ENCODE results near the gene IDH3B. TPM values are rescaled to one million over a fixed set of nuclear protein-coding genes. Genes with fewer than 3 reads are reported as not detected.
A peak's percentile ranks its signal among the peaks of the same experiment; 100 is the strongest.

IDH3B gene
- total RNA-seq, 1 experiment from 2014 or later: 132 TPM

- H3K9me3 ChIP-seq (ENCODE audit: control insufficient read depth in 1 of 2, insufficient read depth in 1 of 2, low read depth in 1 of 2, low read length in 2 of 2): no peaks in the 10 kb centered on the region
- DNase-seq (ENCODE audit: low read depth, low spot score): no peak
- peaks cover 51% of the 10 kb centered on the region; the same call in 1 of the 2 replicates for H4K20me1 ChIP-seq (ENCODE audit: insufficient read depth)
- H3K9me2 ChIP-seq (ENCODE audit: insufficient read depth): no peaks in the 10 kb centered on the region
- RAD21 ChIA-PET (ENCODE audit: low non-redundant PET in 1 of 2, low total read pairs in 2 of 2, uncharacterized antibody in 2 of 2, unreplicated experiment in 2 of 2): no interaction called here
- no peak overlapping the region for H3K9ac ChIP-seq (ENCODE audit: low read length)
- H3K4me3 ChIP-seq (replicated peaks in 1 of 2; ENCODE audit: low read depth in 1 of 2, low read length in 2 of 2): no peak overlapping the region
- H2AFZ ChIP-seq (ENCODE audit: low read depth, low read length, poor library complexity, severe bottlenecking): no peak overlapping the region
- CTCF ChIA-PET: no interaction called here
- H3K4me2 ChIP-seq (ENCODE audit: low read length): no peak overlapping the region
- no TSS peak for BruUV-seq (replicated peaks)
- H3K79me2 ChIP-seq (ENCODE audit: insufficient read depth, low read length): peaks cover 70% of the 10 kb centered on the region
- peaks cover 54 to 81% of the 10 kb centered on the region in 2 experiments for H3K36me3 ChIP-seq (ENCODE audit: control insufficient read depth in 1 of 2, insufficient read depth in 2 of 2, low read length in 2 of 2)
- intact Hi-C loops (cut with micrococcal nuclease): no loop called here
- H3K27me3 ChIP-seq (ENCODE audit: insufficient read depth, low read length): no peaks in the 10 kb centered on the region
- no peak for ATAC-seq
- H3K4me1 ChIP-seq (ENCODE audit: control insufficient read depth in 1 of 2, insufficient read depth in 2 of 2, low read length in 2 of 2): peaks cover 3 to 14% of the 10 kb centered on the region in 2 experiments; a peak in 3 of 4 replicates
- TF ChIP-seq SIN3A (IDR thresholded peaks at IDR 0.05; ENCODE audit: low read depth): no peak
- TF ChIP-seq ZFX (IDR thresholded peaks at IDR 0.05): no peak
- no peak overlapping the region for H3K27ac ChIP-seq (ENCODE audit: low read depth, low read length)
- POLR2A ChIA-PET: no interaction called here
These were observed 6.3 kb downstream of the IDH3B start for GRCh38 chr20:2657674-2658073.

- intact Hi-C loops (cut with micrococcal nuclease): no loop called here
- Histone ChIP-seq H3K36me3 (ENCODE audit: control insufficient read depth in 1 of 2, insufficient read depth in 2 of 2, low read length in 2 of 2) (peaks cover 54 to 80% of the 10 kb centered on the region in 2 experiments), H3K4me1 (ENCODE audit: control insufficient read depth in 1 of 2, insufficient read depth in 2 of 2, low read length in 2 of 2) (peaks cover 3 to 14% of the 10 kb centered on the region in 2 experiments; a peak in 3 of 4 replicates), H3K27ac (ENCODE audit: low read depth, low read length) (no peak overlapping the region), H3K4me2 (ENCODE audit: low read length) (no peak overlapping the region), H4K20me1 (ENCODE audit: insufficient read depth) (peaks cover 51% of the 10 kb centered on the region; the same call in 1 of the 2 replicates), H3K9ac (ENCODE audit: low read length) (no peak overlapping the region), H3K4me3 (replicated peaks in 1 of 2; ENCODE audit: low read depth in 1 of 2, low read length in 2 of 2) (no peak overlapping the region), H3K27me3 (ENCODE audit: insufficient read depth, low read length) (no peaks in the 10 kb centered on the region), H3K9me3 (ENCODE audit: control insufficient read depth in 1 of 2, insufficient read depth in 1 of 2, low read depth in 1 of 2, low read length in 2 of 2) (no peaks in the 10 kb centered on the region), H3K79me2 (ENCODE audit: insufficient read depth, low read length) (peaks cover 69% of the 10 kb centered on the region), H2AFZ (ENCODE audit: low read depth, low read length, poor library complexity, severe bottlenecking) (no peak overlapping the region), H3K9me2 (ENCODE audit: insufficient read depth) (no peaks in the 10 kb centered on the region)
- CTCF ChIA-PET: no interaction called here
- no peak for ATAC-seq
- DNase-seq (ENCODE audit: low read depth, low spot score): no peak
- POLR2A ChIA-PET: no interaction called here
- TF ChIP-seq POLR2AphosphoS5 (IDR thresholded peaks at IDR 0.05; ENCODE audit: low read depth, low read length) (peak; percentile 16; the same call in 1 of the 2 replicates), SP1 (IDR thresholded peaks at IDR 0.05; ENCODE audit: low read depth) (no peak)
- BruUV-seq (replicated peaks): no TSS peak
- RAD21 ChIA-PET (ENCODE audit: low non-redundant PET in 1 of 2, low total read pairs in 2 of 2, uncharacterized antibody in 2 of 2, unreplicated experiment in 2 of 2): no interaction called here
These were observed 6.8 kb downstream of the IDH3B start for GRCh38 chr20:2657241-2657640.
